HG03558 (cell line): ENCODE measurements around the gene DCLK1.

Source experiments
- ATAC-seq: cut with Tn5 transposase; IDR thresholded peaks from one replicate; pipeline ENCODE4 v1.9.1; 2021; ENCODE audit warnings: moderate number of reproducible peaks; ENCODE audit not compliant: unreplicated experiment; ENCODE audit errors: extremely low read depth

Gene DCLK1

GRCh38 chr13:35814605-35815011, 316.6 kb downstream of the DCLK1 start:
- ATAC-seq = no peak

DNA sequence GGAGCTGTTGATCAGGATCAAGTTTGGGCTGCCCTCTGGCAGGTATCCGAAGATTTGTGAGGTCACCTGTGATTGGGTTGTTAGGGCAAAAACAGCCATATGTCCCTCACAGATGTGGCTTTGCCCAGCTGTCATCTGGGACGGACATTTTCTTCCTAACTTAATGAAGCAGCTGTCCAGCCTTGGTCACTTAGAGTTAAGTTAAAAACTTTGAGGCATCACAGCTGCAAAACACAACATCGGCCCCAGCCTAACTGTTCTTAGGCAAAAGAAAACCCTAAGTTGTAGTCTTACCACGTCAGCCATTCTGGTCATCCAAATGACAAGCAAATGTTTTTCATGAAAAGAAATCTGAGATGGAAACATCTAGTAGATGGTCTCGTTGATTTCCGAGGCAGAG, 318.4 kb downstream of the DCLK1 start:
- no peak for ATAC-seq

DNA sequence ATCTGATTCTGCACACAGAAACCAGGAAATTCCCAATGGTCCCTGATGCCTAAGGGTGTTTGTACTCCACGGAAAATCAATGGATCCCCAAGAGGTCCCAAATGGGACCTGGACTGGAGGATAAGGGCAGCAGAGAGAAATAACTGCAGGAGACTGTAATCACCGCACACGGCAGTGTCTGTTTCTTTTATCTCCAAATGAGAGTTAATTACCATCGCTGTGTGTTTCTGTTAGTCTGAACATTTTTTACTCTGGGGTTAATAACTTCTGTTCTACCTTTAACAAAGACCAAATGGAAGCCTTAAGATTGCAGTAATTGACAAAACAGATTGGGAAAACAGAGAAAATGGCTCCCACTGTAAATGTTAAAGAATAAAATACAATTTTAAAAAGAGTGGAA, 320.9 kb downstream of the DCLK1 start:
- ATAC-seq = no peak

GRCh38 chr13:35808846-35809245, 322.3 kb downstream of the DCLK1 start:
- no peak for ATAC-seq

DNA sequence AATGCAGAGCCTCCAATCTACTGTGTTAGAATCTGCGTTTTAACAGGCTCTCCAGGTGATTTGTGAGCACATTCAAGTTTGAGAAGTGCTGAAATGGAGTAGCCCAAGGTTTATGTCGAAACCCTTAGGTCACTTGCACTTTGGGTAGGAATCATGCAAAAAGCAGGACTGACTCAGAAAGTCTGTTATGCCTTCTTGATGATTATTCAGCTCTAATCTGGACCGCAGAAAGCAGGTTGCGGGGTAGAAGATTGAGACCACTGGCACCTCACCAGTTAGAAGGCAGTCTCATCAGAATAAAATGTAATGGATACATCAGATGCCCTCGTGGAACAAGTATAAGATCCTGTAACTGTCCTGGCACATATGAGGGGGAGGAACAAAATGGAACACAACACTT, 326.3 kb downstream of the DCLK1 start:
- ATAC-seq = no peak

DNA sequence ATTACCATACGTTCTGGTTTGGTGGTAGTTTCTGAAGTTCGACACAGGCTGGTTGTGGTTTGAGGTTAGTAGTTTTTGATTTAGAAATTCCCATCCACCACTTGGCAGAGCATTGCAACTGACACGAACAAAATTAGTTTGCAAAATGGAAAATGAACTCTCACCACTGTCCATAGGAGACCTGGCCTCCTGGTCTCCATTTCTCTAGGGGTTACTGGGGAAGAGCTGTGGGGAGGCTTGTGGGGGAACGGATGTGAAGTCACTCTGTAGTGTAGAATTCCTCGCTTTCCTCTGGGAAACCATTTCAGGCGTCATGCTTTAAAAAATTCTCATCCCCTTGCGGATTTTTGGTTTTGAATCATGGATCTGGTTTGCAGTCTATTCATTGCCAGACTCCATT, 333.2 kb downstream of the DCLK1 start:
- no peak for ATAC-seq

DNA sequence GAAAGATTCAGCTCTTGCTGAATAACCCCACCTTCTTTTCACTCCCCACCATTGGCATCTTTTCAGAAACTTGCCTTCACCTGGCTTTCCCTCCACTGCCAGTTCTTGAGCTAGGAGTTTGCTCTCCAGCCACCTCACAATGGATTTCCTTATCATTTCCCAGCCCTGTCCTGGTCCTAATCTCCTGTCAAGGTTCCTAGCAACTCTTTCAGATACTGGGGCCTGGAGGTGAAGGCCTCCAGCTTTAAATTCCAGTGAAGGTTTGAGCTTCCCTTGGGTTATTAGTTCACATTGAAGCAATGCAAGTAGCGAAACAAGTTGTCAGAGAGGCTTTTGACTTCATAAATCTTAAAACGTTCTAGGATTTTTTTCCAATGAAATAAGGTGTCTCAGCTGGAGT, 333.9 kb downstream of the DCLK1 start:
- ATAC-seq = no peak

GRCh38 chr13:35796623-35797022, 334.6 kb downstream of the DCLK1 start:
- no peak for ATAC-seq

DNA sequence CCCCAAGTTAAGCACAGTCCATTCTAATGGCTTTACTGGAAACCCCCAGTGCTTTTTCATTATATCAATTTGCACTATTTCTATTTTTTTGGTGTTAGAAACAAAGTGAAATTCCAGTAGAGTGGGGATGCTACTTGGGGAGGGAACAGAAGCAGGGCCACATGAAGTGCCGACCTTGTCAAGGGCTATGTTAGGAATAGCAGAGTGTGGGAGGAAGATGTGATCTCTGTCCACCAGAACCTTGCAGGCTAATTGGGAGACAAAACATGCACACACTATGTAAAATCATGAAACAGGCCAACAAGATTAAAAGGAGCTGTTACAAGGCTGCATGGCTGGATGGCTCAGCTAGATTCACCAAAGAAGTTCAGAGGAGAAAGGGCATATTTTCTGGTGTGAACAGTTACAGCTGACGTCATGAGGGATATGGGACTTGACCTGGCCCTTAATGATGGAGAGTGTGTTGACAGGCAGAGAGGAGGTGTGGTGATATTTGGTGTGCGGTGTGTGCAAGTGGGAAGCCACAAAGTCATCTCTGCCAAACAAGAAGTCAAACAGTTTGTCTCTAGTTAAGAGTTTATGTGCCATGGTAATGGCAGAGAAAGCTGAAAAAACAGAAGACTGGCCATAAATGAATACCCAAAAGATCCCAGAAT, 336.3 kb downstream of the DCLK1 start:
- ATAC-seq = no peak

GRCh38 chr13:35793823-35794222, 337.4 kb downstream of the DCLK1 start:
- ATAC-seq = no peak

DNA sequence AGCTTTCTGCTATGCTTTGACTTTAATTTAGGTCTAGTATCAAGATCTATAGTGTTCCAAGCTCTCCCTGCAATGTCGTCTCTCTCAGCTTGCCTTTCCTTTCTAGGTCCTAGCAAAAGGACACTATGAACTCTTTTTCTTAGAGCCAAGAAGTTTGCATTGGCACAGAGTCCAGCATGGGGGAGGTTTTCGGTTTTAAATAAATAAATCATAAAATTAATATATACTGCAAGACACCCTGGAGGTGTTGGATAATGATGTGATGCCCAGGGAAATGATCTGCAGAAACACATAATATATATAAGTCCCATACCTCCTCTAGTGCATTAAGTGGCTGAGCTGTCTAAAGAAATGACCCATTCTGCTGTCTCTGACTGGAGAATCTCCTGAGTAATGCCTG, 338.3 kb downstream of the DCLK1 start:
- no peak for ATAC-seq

DNA sequence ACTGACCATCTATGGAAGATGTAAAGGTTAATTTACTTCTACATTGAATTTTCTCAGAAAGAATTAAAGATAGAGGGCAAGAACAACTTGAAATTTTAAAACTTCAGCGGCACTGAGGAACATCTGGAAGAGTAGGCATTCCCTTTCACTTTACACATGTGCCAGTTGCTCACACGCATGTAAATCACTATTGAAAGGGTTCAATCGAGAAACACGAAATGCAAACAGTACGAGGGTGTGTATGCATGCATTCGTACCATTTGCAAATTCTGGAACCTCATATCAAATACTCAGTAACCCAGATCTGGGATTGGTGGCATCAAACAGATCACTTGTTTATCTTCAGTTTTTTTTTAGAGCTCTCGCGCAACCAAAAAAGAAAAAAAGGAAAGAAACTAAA, 339.2 kb downstream of the DCLK1 start:
- no peak for ATAC-seq

DNA sequence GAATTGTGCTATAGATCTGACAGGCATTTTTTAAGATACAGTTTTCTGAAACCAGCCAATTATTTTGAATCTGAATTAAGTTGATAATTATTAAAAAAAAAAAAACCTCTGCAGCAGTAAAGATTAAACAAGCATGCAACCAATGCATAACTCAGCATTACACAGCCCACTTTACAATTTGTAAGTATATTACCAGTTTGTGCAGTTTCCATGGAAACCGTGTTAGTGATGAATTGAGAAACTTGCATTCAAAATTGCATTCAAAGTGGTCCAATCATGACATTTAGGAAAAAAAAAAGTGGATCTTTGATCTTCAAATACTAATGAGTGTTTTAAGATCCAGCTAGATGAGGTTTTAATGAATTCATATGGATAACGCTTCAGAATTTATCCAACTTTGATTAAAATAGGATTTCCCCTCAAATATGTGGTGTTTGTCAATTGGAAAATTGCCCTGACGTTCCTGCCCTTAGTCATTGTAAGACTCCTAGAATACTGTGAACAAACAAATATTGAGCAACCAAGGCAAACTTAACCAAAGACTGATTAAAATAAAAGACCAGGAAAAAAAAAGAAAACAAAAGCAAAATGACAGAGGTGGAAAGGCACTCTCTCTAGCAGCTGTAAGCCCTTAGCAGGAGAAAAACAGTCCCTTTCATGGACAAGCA, 339.9 kb downstream of the DCLK1 start:
- ATAC-seq = no peak

DNA sequence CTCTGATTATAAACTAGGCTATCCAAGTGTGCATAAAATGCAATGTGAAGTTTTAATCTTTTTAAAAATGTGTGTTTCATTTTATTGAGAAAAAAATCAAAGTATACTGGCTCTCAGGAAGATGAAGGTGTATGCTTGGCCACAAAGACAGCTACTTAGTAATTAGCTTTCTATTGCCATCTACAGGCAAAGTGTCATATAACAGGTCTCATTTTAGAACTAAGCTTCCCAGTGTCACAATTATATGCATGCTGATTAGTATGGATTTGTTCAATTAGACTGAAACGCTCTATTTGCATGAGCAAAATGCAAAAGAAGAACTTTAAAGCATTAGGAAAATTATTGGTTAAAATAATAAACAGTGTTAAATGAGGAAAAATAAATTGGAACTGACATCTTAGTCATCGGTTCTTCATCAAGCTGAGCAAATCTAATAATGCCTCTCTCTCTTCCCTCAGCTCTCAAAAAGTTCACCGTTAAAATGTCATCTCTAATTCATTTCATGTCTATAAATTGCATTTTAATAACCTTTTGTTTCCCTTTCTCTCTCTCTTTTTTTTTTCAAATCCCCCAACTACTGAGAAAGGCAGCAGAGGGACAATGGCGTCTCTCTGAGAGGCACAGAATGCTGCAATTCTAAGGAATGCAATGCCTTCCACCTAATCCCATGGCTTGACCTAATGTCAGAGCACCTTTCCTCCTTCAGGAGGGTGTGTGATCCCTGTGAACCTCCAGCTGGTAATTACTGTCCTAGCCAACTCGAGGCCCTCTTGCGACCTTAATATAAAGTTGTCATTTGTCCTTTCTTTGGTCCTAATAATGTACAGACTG, 341.6 kb downstream of the DCLK1 start:
- ATAC-seq = no peak

- no peak for ATAC-seq
These were observed 343.2 kb downstream of the DCLK1 start for GRCh38 chr13:35787937-35788336.

DNA sequence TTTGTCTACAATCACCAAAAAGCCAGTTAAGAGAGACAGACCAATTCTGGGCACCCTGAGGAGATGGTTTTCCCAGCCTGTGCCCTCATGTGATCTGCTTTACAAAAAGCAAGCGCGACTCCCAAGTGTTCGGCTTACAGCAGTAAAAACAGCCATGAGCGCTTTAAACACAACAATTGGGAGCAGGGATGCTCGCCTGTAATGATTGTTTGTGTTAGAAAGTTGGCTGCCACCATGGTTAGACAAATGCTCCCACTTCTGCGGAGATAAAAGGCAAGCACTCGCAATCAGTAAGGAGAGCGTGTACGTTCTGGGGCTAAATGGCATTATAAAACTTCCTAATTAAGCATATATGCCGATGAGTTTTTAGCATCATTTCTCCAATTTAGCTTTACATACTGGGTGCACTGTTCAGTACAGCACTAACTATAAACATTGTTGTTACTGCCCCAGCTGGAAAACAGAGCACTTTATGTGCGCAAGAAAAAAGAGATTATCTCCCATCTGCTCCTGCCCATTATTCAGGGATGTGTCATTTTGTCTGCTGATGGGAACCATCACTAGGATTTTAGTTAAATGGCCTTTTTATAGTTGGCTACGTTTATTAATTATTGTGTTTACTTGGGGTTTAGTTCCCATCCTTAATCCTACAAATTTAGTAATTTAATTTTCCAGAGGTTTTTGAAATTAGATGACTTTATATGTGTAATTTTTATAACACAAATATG, 345.4 kb downstream of the DCLK1 start:
- ATAC-seq = no peak

DNA sequence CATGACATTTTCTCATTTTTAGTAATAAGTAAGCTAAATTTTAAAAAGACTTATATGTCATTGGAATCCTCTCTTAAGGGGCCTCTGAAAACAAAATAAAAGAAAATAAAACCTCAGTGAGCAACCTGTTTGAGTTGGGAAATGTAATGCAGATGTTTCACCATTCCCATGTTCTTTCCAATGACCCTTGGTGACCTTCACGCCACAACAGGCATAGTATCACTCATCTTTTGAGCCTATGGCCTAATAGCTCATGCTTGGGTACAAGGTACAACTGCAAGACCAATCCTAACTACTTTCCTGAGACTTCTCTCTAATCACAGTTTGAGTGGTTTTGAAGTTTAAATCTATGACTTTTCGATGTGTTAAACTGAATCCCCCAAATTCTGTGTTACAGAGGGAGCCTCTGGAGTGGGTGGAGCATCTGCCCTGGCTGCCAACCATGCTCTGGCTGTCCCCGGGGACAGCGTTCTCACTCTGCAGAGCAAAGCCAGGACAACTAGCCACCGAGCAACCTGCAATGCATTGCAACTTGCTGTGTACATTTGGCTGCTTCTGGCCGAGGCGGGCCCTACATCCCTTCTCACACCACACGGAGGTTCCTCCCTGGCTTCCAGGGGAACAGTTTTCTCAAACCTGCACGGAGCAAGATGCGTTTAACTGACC, 346.8 kb downstream of the DCLK1 start:
- no peak for ATAC-seq

DNA sequence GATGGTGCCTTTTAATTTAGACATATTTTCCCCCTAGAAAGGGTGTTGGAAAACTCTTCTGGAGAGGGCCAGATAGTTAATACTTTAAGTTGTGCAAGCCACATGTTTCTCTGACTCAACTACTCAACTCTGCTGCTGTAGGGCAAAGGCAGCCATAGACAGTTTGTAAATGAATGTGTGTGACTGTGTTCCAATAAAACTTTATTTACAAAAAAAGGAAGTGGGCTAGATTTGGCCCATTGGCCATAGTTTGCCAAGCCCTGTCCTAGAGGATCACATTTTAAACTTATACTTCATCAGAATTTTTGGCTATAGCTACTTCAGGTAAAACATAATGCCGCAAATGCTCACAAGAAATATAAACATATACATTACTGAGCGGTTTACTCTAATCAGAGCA, 348.4 kb downstream of the DCLK1 start:
- no peak for ATAC-seq

GRCh38 chr13:35781036-35782000, 349.9 kb downstream of the DCLK1 start:
- no peak for ATAC-seq
